ENCODE results near the gene LRP1.

LRP1 gene

GRCh38 chr12:57104292-57104910 lies 23.9 kb upstream of the LRP1 start:
- TF ChIP-seq POLR2AphosphoS5 (IDR thresholded peaks at IDR 0.05; ENCODE audit: low read depth, low read length) (no peak), SIN3A (IDR thresholded peaks at IDR 0.05; ENCODE audit: borderline replicate concordance, insufficient read depth, low read length) (no peak), TAF1 (IDR thresholded peaks at IDR 0.05; ENCODE audit: borderline replicate concordance, insufficient read depth, low read length) (no peak), FOXP2 (optimal IDR thresholded peaks at IDR 0.05; ENCODE audit: borderline replicate concordance, extremely low read depth, extremely low read length, insufficient read depth) (no peak), REST (IDR thresholded peaks at IDR 0.05; ENCODE audit: insufficient read depth in 1 of 2, low read depth in 2 of 2, low read length in 2 of 2) (no peak)

- TF ChIP-seq POLR2AphosphoS5 (IDR thresholded peaks at IDR 0.05; ENCODE audit: low read depth, low read length) (no peak), REST (IDR thresholded peaks at IDR 0.05; ENCODE audit: insufficient read depth in 1 of 2, low read depth in 2 of 2, low read length in 2 of 2) (no peak), FOXP2 (optimal IDR thresholded peaks at IDR 0.05; ENCODE audit: borderline replicate concordance, extremely low read depth, extremely low read length, insufficient read depth) (no peak), SIN3A (IDR thresholded peaks at IDR 0.05; ENCODE audit: borderline replicate concordance, insufficient read depth, low read length) (no peak), TAF1 (IDR thresholded peaks at IDR 0.05; ENCODE audit: borderline replicate concordance, insufficient read depth, low read length) (no peak)
Observed at GRCh38 chr12:57105011-57105753, 23.1 kb upstream of the LRP1 start.

- TF ChIP-seq TAF1 (IDR thresholded peaks at IDR 0.05; ENCODE audit: borderline replicate concordance, insufficient read depth, low read length): no peak
- no peak for TF ChIP-seq SIN3A (IDR thresholded peaks at IDR 0.05; ENCODE audit: borderline replicate concordance, insufficient read depth, low read length)
- TF ChIP-seq POLR2AphosphoS5 (IDR thresholded peaks at IDR 0.05; ENCODE audit: low read depth, low read length): no peak
Observed at GRCh38 chr12:57106021-57106708, 22.1 kb upstream of the LRP1 start.

GRCh38 chr12:57107456-57108155 lies 20.7 kb upstream of the LRP1 start:
- TF ChIP-seq REST (IDR thresholded peaks at IDR 0.05; ENCODE audit: insufficient read depth in 1 of 2, low read depth in 2 of 2, low read length in 2 of 2) (no peak), SIN3A (IDR thresholded peaks at IDR 0.05; ENCODE audit: borderline replicate concordance, insufficient read depth, low read length) (no peak), FOXP2 (optimal IDR thresholded peaks at IDR 0.05; ENCODE audit: borderline replicate concordance, extremely low read depth, extremely low read length, insufficient read depth) (no peak), POLR2AphosphoS5 (IDR thresholded peaks at IDR 0.05; ENCODE audit: low read depth, low read length) (no peak), TAF1 (IDR thresholded peaks at IDR 0.05; ENCODE audit: borderline replicate concordance, insufficient read depth, low read length) (no peak)

Measured in PFSK-1 (cell line).